SKM-1 treated with dmso at 0.1 percent for 144 hours (cell line): ENCODE results near the gene VDAC1.
"Not testable (repeated sequence)": the region's sequence is repeated elsewhere in the genome, so short reads cannot be mapped to it uniquely, and the experiment has no call there.

Source experiments
- DNase-seq: peaks from one replicate; lab custom pipeline; 2025; ENCODE audit not compliant: unreplicated experiment; lab: John Stamatoyannopoulos, UW

The VDAC1 gene

DNA sequence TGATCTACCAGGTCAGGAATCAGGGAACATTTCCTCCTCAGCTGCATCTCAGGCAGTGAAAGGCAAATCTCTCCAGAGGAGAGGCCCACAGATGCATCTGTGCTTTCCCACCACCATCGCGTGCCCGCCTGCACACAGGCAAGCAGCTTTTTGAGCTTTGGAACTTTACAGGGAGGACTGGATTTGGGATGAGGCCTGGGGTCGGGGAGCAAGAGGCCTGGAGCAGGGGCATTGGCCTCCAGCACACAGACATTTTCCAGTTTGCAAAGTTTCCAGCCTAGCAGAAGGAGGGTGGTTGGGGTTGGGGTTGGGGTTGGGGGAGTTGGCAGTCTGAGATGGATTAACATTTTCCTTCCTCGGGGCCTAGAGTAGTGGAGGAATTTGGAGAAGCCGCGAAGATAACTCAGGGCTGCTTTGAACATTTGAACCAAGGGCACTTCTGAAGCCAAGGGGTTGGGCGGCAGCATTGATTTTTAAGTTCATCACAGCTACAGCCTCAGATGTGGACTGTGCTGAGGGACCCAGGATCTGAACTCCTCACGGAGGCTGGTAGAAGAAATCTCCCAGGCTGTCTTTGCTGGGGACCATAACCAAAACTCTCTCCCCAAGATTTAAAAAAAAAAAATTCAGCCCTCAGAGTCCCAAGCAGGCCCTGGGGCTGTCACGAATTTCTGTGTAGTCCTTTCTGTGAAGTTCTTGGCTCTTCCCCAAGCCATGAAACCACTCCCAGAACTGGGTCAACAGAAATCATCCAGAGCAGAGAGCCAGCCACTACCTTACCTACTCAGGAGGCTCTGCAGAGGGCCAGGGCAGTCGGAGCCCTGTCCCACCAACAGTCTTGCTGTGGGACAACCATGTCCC lies 61.9 kb downstream of the VDAC1 start:
- DNase-seq: no peak

GRCh38 chr5:133941456-133942196 lies 63.1 kb downstream of the VDAC1 start:
- no peak for DNase-seq

DNA sequence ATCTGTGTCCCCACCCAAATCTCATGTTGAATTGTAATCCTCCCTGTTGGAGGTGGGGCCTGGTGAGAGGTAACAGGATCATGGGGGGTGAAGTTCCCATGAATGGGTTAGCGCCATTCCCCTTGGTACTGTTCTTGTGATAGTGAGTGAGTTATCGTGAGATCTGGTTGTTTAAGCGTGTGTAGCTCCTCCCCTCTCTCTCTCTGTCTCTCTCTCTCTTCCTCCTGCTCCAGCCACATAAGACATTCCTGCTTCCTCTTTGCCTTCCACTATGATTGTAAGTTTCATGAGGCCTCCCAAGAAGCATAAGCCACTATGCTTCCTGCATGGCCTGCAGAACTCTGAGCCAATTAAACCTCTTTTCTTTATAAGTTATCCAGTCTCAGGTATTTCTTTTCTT lies 65.1 kb downstream of the VDAC1 start:
- DNase-seq: no peak

GRCh38 chr5:133938929-133939328 lies 65.8 kb downstream of the VDAC1 start:
- DNase-seq: no peak

GRCh38 chr5:133938039-133938821 lies 66.5 kb downstream of the VDAC1 start:
- peak; percentile 33 for DNase-seq

- not testable (repeated sequence) for DNase-seq
Measured at GRCh38 chr5:133937628-133938027, 67.1 kb downstream of the VDAC1 start.

- DNase-seq: no peak
Measured at GRCh38 chr5:133936651-133937015, 68.1 kb downstream of the VDAC1 start.

DNA sequence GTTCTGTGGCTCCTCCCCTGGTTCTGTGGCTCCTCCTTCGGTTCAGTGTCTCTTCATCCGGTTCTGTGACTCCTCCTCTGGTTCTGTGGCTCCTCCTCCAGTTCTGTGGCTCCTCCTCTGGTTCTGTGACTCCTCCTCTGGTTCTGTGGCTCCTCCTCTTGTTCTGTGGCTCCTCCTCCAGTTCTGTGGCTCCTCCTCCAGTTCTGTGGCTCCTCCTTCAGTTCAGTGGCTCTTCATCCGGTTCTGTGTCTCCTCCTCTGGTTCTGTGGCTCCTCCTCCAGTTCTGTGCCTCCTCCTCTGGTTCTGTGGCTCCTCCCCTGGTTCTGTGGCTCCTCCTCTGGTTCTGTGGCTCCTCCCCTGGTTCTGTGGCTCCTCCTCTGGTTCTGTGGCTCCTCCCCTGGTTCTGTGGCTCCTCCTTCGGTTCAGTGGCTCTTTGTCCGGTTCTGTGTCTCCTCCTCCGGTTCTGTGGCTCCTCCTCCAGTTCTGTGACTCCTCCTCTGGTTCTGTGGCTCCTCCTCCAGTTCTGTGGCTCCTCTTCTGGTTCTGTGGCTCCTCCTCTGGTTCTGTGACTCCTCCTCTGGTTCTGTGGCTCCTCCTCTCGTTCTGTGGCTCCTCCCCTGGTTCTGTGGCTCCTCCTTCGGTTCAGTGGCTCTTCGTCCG lies 68.7 kb downstream of the VDAC1 start:
- not testable (repeated sequence) for DNase-seq

- no peak for DNase-seq
Measured at GRCh38 chr5:133935667-133935940, 69.2 kb downstream of the VDAC1 start.

DNA sequence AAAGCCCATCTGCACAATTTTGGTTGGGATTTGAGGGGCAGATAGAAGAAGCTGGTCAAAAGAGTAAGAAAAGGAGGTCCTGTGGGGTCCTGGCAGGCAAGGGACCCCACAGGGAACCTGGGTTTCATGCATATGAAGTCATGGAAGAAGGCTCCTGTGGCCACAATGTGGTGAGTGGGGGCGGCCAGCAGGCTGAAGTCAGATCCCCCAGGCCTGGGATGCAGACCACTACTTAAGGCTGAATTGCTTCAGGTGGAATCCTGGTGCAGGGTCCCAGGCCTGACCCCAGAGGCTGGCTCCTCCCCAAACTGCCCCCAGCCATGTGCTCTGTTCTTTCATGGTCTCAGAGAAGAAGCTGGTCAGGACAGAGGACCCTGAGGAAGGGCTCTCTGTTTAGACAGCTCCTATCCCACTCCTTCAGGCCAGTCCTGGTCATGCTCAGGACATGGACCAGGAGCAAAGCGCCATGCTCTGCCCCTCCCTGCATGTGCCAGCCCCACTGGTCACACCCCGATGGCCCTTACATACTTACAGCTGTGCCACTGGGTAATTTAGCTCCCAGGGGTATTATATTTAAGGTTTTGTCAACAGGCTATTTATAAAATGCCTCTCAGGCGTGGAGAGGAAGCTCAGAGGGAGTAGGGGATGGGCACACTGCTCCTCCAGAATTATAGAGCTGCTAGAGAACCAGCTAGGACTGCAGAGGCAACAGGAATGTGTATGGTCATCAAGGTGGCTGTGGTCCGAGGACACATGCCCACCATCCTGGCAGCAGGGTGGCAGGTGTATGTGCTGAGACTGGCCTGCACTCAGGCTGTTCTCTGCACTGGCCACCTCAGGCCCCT lies 69.7 kb downstream of the VDAC1 start:
- no peak for DNase-seq

GRCh38 chr5:133934311-133934710 lies 70.5 kb downstream of the VDAC1 start:
- no peak for DNase-seq

DNA sequence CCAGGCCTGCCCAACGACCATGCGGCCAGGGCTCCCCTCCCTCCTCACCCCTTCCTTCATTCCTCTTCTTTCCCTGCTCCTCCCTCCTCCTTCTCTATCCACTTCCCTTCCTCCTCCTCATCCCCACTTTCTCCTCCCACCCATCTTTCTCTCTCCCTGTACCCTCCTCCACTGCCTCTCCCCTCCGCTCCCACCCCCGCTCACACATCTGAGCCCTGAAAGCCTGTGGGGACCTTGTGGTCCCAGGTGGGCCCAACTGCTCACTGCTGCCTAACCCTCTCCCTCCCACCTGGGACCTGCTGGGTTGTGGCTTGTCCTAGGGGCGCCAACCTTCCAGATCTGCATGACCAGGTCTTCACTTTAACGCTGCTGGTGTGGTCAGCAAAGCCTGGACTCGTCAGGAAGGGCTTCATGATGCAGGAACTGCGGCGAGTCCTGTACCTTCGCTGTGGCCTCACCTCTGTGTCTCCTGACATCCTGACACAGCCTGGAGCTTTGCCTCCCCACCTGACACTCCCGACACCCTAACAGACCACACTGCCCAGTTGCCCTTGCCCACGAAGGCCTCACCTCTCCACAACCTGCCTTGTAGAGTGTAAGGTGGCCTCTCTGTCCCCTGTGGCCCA lies 71.0 kb downstream of the VDAC1 start:
- DNase-seq: no peak

DNA sequence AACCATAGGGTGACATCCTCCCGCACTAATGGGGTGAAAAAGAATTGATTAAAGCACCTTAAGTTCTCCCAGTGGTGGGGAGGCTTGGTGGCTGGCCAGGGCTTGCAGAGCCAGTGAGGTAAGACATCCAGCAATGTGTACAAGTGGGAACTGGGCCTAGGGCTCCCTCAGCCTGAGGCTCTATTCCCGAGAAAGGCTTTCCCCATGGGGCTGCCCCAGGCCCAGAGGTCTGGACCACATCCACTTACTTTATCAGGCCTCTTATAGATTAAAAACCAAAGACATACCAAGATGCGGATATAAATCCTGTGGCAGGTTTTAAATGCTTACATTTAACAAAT lies 71.6 kb downstream of the VDAC1 start:
- DNase-seq: no peak

GRCh38 chr5:133932441-133933168 lies 72.2 kb downstream of the VDAC1 start:
- peak; percentile 77 for DNase-seq

GRCh38 chr5:133931546-133931945 lies 73.2 kb downstream of the VDAC1 start:
- no peak for DNase-seq

- no peak for DNase-seq
Measured at GRCh38 chr5:133930813-133931090, 74.0 kb downstream of the VDAC1 start.

DNA sequence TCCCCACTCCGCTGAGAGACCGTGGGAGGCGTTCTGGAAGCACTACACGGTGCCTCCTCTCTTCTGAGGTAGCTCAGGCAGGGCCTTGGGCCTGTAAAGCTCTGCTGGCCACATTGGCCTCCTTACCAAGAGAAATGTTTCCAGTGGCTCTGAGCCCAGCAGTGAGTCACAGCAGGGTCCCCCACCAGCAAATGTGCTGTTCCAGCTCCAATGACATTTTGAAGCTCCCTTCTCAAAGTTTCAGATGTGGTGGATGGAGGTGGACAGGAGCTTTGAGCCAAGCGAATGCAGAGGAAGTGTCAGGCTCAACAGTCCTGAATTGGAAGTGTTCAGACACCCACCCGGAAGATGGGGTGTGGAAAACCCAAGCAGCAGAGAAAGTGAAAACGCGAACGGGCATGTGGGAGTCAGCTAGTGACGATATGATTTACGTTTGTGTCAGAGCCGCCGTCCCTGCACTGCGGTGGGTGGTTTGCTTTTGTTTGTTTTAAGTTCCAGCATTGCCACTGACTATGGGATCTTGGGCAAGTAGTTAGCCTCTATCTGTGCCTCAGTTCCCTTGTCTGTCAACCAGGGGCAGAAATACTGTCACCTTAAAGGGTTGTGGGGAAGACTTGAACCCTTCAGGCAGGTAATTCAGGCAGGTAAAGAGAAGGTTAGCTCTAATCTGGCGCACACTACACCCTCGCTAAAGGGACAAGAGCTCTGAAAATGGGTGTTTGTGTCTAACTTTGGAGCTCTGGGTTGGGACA lies 74.5 kb downstream of the VDAC1 start:
- DNase-seq: no peak

DNA sequence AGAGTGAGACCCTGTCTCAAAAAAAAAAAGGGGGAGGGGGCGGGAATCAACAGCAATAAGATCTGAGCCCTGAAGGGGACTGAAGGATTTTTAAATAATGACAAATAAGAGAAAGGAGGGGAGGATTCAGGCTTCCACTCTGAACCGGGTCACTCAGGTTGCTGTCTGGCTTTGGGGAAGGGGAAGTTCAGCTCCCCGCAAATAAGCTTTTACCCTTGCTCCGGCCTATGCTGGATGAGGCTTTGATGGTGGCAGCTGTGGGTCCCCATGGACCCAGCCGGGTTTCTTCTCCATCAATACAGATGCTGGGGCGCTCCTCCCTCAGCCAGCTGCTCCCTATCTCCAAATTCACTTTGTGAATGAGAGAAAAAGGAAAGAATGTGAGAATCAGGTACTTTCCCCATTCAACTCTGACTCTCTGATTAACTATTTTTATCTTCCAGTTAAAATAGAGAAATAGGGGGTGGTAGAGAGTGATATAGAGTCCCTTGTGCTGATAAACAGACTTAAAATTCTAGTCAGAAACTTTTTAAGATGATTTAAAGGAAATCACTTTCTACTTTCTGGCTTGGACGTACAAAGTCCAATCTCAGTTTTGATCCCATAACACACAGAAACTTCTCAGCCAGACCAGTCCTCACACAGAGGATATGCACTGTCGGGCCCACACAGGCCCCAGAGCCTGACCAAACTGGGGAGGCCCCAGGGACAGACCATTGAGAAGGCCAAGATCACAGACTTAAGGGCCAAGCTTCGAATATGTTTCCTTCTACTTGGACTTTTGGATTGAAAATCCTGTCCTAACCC lies 76.0 kb downstream of the VDAC1 start:
- DNase-seq: no peak
